ENCODE data around the gene SYT17.

SYT17 gene

GRCh38 chr16:19223235-19224170 is 55.5 kb downstream of the SYT17 start:
- DNase-seq = no peak

- DNase-seq = no peak
Measured at GRCh38 chr16:19225651-19226050, 57.6 kb downstream of the SYT17 start.

- no peak for DNase-seq
Measured at GRCh38 chr16:19227643-19228042, 59.6 kb downstream of the SYT17 start.

GRCh38 chr16:19228052-19228451 is 60.0 kb downstream of the SYT17 start:
- DNase-seq = no peak

GRCh38 chr16:19228575-19228974 is 60.5 kb downstream of the SYT17 start:
- DNase-seq = no peak

GRCh38 chr16:19230575-19230974 is 62.5 kb downstream of the SYT17 start:
- DNase-seq = no peak

GRCh38 chr16:19231881-19232280 is 63.8 kb downstream of the SYT17 start:
- DNase-seq = no peak

- no peak for DNase-seq
Measured at GRCh38 chr16:19232988-19233387, 64.9 kb downstream of the SYT17 start.

- DNase-seq = no peak
Measured at GRCh38 chr16:19235478-19235877, 67.4 kb downstream of the SYT17 start.

- DNase-seq = no peak
Measured at GRCh38 chr16:19235886-19236285, 67.8 kb downstream of the SYT17 start.

GRCh38 chr16:19236561-19237209 is 68.6 kb downstream of the SYT17 start:
- no peak for DNase-seq

GRCh38 chr16:19238406-19238805 is 70.4 kb downstream of the SYT17 start:
- DNase-seq = no peak

GRCh38 chr16:19239511-19240155 is 71.6 kb downstream of the SYT17 start:
- no peak for DNase-seq

GRCh38 chr16:19240494-19240893 is 72.5 kb downstream of the SYT17 start:
- no peak for DNase-seq

GRCh38 chr16:19241512-19241911 is 73.5 kb downstream of the SYT17 start:
- DNase-seq = no peak

- no peak for DNase-seq
Measured at GRCh38 chr16:19242186-19242585, 74.1 kb downstream of the SYT17 start.

- DNase-seq = no peak
Measured at GRCh38 chr16:19242987-19243575, 75.0 kb downstream of the SYT17 start.

GRCh38 chr16:19245326-19245925 is 77.4 kb downstream of the SYT17 start:
- DNase-seq = peak; percentile 98

- DNase-seq = no peak
Measured at GRCh38 chr16:19252904-19253303, 84.9 kb downstream of the SYT17 start.

GRCh38 chr16:19254611-19255010 is 86.6 kb downstream of the SYT17 start:
- DNase-seq = no peak

- no peak for DNase-seq
Measured at GRCh38 chr16:19264123-19264673, 96.2 kb downstream of the SYT17 start.

GRCh38 chr16:19265380-19265930 is 97.4 kb downstream of the SYT17 start:
- DNase-seq = no peak

All from DMS153 (cell line).